Muscle layer of duodenum (tissue), 2 donors: ENCODE data around the gene BPNT1.
A peak's percentile ranks its signal among the peaks of the same experiment; 100 is the strongest.

ENCODE experiments used
- H3K27ac ChIP-seq: one replicate; pipeline ENCODE4 v1.7.0; 2013; ENCODE audit warnings: mild to moderate bottlenecking, low read length
- H3K27me3 ChIP-seq: one replicate; pipeline ENCODE4 v1.7.0; 2013; ENCODE audit warnings: low read depth, mild to moderate bottlenecking, control low read depth, low read length
- H3K36me3 ChIP-seq, 2 donors: one replicate each; pipeline ENCODE4 v1.7.0; 2013; ENCODE audit warnings: low read length in 2 of 2, control low read depth in 1 of 2, mild to moderate bottlenecking in 1 of 2; ENCODE audit not compliant: insufficient read depth in 2 of 2, control insufficient read depth in 1 of 2
- H3K4me1 ChIP-seq, 2 donors: one replicate each; pipeline ENCODE4 v1.7.0; 2013; ENCODE audit warnings: low read length in 2 of 2, mild to moderate bottlenecking in 2 of 2, control low read depth in 1 of 2, moderate library complexity in 1 of 2; ENCODE audit not compliant: insufficient read depth in 2 of 2, control insufficient read depth in 1 of 2
- H3K4me3 ChIP-seq, 2 donors: one replicate each; pipeline ENCODE4 v1.7.0; 2013; ENCODE audit warnings: low read length in 2 of 2, low read depth in 1 of 2, mild to moderate bottlenecking in 1 of 2
- H3K9me3 ChIP-seq, 2 donors: one replicate each; pipeline ENCODE4 v1.7.0; 2013; ENCODE audit warnings: low read length in 2 of 2, control low read depth in 1 of 2, mild to moderate bottlenecking in 1 of 2; ENCODE audit not compliant: control insufficient read depth in 1 of 2
- donor health status: healthy.

BPNT1 gene

DNA sequence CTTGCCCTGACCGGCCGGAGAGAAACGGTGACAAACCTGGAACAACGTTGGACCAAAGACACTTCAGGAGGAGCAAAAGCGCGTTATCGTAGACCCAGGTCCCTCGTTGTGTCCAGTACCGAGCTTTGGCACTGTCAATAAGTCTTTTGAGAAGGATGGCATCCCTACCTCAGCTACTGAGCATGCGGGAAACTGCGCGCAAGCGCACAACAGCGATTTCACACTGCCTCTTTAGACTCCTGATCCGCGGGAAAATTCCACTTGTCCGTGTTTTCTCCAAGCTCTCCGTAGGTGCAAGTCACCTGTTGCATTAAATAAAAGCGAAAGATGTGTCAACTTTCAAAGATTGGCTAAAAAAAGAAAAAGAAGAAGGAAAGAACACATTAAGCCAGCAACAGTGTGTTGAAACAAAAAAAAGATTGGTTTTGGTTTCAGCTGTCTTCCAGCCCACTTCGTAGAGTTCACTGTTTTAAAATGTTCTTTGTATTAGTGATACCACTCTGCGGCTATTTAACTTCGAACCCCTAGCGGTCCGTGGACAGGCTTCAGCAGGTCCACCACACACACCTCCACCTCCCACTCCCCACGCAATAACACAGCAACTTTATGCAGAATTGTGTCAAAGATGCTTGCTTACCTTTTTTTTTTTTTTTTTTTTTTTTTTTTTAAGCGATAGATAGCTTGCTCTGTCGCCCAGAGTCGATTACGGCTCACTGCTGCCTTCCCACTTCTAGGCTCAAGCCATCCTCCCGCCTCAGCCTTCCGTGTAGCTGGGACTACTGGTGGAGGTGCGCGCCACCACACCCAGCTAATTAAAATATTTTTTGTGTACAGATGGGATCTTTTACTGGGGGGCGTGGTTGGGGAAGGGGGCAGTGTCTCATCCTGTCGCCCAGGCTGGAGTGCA, at the start of gene BPNT1:
TSS of gene BPNT1 (minus strand) at position 139 of the 907 bp plus-strand sequence. CDS start 9,942 bp downstream, outside the sequence.
- H3K27me3 ChIP-seq: no peaks in the 10 kb centered on the region
- H3K4me3 ChIP-seq: peak within 1 kb of the TSS; percentile 95 to 96
- no peaks in the 10 kb centered on the region for H3K9me3 ChIP-seq
- H3K36me3 ChIP-seq: peaks cover 0 to 4% of the 10 kb centered on the region in 2 donors
- H3K4me1 ChIP-seq: peaks cover 0 to 10% of the 10 kb centered on the region in 2 donors
- peak within 1 kb of the TSS; percentile 79 for H3K27ac ChIP-seq

DNA sequence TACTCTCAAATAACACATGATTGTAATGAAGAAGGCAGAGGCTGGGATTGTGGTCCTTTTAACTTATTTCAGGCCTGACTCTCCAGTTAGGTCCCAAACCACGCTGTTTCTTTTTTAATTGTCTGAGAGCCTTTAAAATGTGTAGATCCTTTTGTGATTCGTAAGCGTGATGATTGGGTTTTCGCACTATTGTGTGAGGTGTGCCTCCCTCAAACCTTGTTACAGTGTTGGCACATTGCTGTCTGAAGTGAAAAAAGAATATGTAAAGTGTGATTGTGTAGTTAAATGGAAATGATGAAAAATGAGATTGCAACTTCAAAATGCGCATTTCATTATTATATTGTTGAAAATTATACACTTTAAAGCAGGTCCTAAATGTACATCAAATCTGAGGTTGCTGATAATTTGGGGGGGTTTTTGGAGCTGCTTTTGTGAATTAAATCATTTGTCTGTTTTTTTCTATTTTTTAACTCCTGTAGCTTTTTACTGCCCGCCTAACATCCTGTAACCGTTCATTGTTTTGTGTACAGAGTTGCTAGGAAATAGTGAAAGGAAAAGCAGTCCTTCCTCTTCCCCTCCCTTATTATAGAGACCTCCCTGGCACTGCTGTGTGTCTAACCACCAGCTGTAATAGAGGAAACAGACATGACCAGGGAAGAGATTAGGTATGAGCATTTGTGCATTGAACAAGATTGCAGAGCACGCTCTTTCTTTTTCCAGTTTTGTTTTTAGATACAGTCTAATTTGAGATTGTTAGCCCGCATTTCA, 47.6 kb upstream of the BPNT1 start:
- peaks cover 11 to 45% of the 10 kb centered on the region in 2 donors for H3K36me3 ChIP-seq
- H3K27ac ChIP-seq: peak overlapping the region; percentile 12
- no peak overlapping the region for H3K4me3 ChIP-seq
- no peaks in the 10 kb centered on the region for H3K4me1 ChIP-seq
- H3K27me3 ChIP-seq: no peaks in the 10 kb centered on the region
- H3K9me3 ChIP-seq: no peaks in the 10 kb centered on the region

DNA sequence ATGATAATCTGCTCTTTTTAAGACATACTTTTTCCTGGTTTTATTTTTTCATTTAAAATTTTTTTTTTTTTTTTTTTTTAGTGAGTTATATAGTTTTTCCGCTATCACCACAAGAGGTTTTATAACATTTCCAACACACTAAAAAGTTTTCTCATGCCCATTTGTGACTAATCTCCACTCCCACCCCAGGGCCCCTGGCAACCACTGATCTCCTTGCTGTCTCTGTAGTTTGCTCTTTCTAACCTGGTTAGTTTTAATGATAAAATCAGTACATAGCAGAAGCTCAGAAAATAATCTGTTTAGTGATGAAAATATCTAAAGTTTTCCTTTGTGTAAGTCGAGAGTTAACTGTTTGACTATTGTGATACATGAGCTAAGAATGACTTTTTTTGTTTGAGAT, 46.2 kb upstream of the BPNT1 start:
- peaks cover 11 to 33% of the 10 kb centered on the region in 2 donors for H3K36me3 ChIP-seq
- no peak overlapping the region for H3K4me3 ChIP-seq
- H3K27me3 ChIP-seq: no peaks in the 10 kb centered on the region
- H3K27ac ChIP-seq: no peak overlapping the region
- H3K9me3 ChIP-seq: no peaks in the 10 kb centered on the region
- no peaks in the 10 kb centered on the region for H3K4me1 ChIP-seq

DNA sequence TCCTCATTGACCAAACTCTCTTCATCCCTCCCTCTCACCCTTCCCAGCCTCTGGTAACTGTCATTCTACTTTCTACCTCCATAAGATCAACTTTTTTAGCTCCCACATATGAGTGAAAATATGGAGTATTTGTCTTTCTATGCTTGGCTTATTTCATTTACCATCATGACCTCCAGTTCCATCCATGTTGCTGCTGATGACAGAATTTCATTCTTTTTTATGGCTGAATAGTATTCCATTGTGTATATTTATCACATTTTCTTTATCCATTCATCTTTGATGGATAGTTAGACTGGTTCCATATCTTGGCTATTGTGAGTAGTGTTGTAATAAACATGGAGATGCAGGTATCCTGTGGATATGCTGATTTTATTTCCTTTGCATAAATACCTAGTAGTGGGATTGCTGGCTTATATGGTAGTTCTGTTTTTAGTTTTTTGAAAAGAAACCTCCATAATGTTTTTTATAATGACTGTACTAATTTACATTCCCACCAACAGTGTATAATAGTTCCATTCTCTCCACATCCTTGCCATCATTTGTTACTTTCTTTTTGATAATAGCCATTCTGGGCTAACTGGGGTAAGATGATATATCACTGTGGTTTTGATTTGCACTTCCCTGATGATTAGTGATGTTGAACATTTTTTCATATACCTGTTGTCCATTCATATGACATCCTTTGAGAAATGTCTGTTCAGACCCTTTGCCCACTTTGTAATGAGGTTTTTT, 40.1 kb upstream of the BPNT1 start:
- H3K27ac ChIP-seq: no peak overlapping the region
- peaks cover under 1% of the 10 kb centered on the region in 2 donors for H3K4me1 ChIP-seq
- H3K9me3 ChIP-seq: peaks cover 0 to 2% of the 10 kb centered on the region in 2 donors
- no peak overlapping the region for H3K4me3 ChIP-seq
- peaks cover 17 to 51% of the 10 kb centered on the region in 2 donors for H3K36me3 ChIP-seq
- H3K27me3 ChIP-seq: no peaks in the 10 kb centered on the region

GRCh38 chr1:220127076-220127475, 37.5 kb upstream of the BPNT1 start:
- H3K4me3 ChIP-seq: no peak overlapping the region
- H3K36me3 ChIP-seq: peaks cover 17 to 32% of the 10 kb centered on the region in 2 donors

DNA sequence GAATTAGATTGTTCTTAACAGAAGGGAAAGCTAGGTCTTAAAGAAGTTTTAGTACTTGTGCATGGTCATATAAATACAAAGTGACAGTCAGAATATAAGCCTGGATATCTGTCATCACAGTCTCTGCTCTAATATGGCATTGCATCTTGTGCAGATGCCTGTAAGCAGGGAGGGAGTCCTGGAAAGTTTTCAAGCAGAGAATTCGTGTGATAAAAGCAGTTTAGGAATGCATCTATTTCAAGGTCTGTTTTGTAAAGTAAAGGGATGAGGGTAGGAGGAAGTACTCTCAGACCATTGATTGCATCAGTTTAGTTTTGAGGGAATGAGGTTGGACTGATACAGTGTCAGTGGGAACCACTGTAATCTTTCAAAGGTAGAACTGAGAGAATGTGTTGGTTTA, 35.0 kb upstream of the BPNT1 start:
- Histone ChIP-seq H3K4me1 (peaks cover 4 to 7% of the 10 kb centered on the region in 2 donors), H3K36me3 (peaks cover 9 to 30% of the 10 kb centered on the region in 2 donors), H3K27me3 (no peaks in the 10 kb centered on the region), H3K4me3 (no peak overlapping the region), H3K27ac (no peak overlapping the region), H3K9me3 (peaks cover 0 to 2% of the 10 kb centered on the region in 2 donors)

More at GRCh38 chr1:220127076-220127475, 37.5 kb upstream of the BPNT1 start:
- Histone ChIP-seq H3K4me1 (peaks cover 4 to 7% of the 10 kb centered on the region in 2 donors), H3K9me3 (peaks cover 0 to 2% of the 10 kb centered on the region in 2 donors), H3K27me3 (no peaks in the 10 kb centered on the region), H3K27ac (no peak overlapping the region)

DNA sequence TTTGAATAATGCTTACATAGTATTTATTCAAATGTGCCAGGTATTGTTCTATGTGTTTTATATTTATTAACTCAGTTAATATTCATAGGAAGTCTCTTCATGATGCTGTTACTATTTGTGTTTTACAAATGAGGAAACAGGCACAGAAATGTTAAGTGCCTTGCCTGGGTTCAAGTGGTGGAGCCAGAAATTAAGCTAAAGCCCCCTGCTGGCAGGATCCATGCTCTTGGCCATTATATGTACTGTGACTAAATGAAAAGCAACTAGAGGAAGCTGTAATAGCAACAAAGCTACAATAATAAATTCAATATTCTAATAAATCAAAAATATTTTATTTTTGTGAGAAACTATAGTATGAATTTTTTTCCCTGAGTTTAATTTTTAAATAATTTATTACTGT, 34.3 kb upstream of the BPNT1 start:
- no peak overlapping the region for H3K4me3 ChIP-seq
- no peak overlapping the region for H3K27ac ChIP-seq
- peaks cover 4 to 7% of the 10 kb centered on the region in 2 donors for H3K4me1 ChIP-seq
- peaks cover 6 to 26% of the 10 kb centered on the region in 2 donors for H3K36me3 ChIP-seq
- H3K27me3 ChIP-seq: no peaks in the 10 kb centered on the region
- no peaks in the 10 kb centered on the region for H3K9me3 ChIP-seq

DNA sequence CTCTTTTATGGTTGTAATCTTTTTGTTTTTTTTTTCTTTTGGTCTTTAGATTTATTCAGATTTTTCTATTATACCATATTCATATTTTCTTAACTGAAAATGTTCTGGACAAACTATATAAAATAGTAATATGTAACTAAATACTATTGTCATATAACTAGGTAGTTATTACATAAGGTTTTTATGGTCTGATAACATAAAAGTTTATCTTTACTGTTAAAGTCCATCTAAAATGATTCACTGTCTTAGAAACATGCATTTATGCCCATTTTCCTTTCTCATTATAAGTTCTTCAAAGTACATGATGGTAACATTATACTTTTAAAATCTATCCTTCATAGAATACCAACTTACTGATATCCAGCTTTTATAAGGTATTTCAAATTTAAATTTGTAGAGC, 33.5 kb upstream of the BPNT1 start:
- H3K4me1 ChIP-seq: peaks cover 4 to 7% of the 10 kb centered on the region in 2 donors

DNA sequence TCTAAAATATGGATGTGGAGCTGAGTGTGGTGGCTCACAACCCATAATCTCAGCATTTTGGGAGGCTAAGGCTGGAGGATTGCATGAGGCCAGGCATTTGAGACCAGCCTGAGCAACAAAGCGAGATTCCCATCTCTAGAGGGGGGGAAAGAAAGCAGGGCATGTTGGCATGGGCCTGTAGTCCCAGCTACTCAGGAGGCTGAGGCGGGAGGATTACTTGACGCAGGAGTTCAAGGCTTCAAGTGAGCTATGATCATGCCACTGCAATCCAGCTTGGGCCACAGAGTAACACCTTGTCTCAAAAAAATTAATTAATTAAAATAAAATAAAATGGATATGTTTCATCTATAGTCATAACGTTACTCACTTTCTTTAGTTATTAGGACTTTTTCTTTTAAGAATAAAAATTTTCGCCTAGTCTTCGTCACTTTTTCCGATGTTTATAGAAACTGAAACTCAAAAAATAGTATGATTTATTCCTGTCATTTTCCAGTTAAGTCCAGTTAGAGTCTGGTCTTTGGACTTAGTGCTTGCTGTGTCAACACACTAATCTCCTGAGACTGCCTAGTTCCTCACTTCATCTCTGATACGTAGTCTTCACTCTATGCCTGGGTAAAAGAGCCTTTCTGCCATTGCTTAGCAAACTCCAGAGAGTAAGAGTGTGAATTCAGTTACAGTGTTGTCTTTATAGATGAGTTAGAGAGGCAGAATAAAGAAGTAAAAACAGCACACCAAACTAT, 32.4 kb upstream of the BPNT1 start:
- H3K36me3 ChIP-seq: peaks cover 6 to 14% of the 10 kb centered on the region in 2 donors
- no peaks in the 10 kb centered on the region for H3K9me3 ChIP-seq
- H3K4me3 ChIP-seq: no peak overlapping the region
- peaks cover 4 to 7% of the 10 kb centered on the region in 2 donors for H3K4me1 ChIP-seq
- H3K27me3 ChIP-seq: no peaks in the 10 kb centered on the region
- peak overlapping the region; percentile 76 for H3K27ac ChIP-seq

More for the DNA sequence above, 33.5 kb upstream of the BPNT1 start:
- no peaks in the 10 kb centered on the region for H3K27me3 ChIP-seq
- H3K4me3 ChIP-seq: no peak overlapping the region
- peaks cover 6 to 21% of the 10 kb centered on the region in 2 donors for H3K36me3 ChIP-seq
- peak overlapping the region; percentile 76 for H3K27ac ChIP-seq
- no peaks in the 10 kb centered on the region for H3K9me3 ChIP-seq

GRCh38 chr1:220119043-220119512, 29.5 kb upstream of the BPNT1 start:
- H3K4me1 ChIP-seq: peaks cover 0 to 4% of the 10 kb centered on the region in 2 donors
- no peaks in the 10 kb centered on the region for H3K27me3 ChIP-seq
- H3K36me3 ChIP-seq: peaks cover 19 to 20% of the 10 kb centered on the region in 2 donors
- H3K9me3 ChIP-seq: no peaks in the 10 kb centered on the region
- H3K27ac ChIP-seq: peak overlapping the region; percentile 78
- H3K4me3 ChIP-seq: peak overlapping the region in 1 of 2 donors; percentile 49
